ENCODE results near the gene TNRC6B. TPM values are rescaled to one million over a fixed set of nuclear protein-coding genes. Genes with fewer than 3 reads are reported as not detected.
A peak's percentile ranks its signal among the peaks of the same experiment; 100 is the strongest.

TNRC6B gene
- polyA plus RNA-seq, 3 donors = 11.9 to 14.6 (median 13.0) TPM

DNA sequence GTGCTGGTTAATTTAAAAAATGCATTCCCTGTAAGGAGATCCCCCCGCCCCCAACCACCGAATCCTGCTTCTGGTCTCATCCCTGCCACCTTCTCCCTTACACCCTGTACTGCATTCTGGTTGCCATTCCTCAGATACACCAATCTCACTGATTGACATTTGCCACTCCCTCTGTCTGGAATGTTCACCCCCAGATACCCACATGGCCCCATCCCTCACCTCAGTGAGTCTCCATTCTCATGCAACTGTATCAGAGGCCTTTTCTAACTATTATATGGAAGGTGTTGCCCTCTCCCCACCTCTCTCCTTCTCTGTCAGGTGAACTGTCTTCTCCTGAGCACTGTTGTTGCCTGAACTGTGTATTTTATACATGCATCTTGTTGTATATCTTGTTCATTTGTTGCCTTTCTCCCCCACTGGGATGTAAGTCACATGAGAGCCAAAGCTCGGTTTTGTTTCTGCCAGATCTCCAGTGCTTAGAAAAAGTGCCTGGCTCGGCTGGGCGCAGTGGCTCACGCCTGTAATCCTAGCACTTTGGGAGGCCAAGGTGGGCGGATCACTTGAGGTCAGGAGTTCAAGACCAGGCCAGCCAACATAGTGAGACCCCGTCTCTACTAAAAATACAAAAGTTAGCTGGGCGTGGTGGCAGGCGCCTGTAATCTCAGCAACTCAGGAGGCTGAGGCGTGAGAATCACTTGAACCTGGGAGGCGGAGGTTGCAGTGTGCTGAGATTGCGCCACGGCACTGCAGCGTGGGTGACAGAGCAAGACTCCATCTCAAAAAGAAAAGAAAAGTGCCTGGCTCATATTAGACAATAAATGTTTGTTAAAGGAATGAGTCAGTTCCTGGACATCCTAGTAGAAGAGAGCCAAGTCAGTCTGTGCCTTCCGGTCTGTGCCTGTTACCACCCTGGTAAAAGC, 61.0 kb downstream of the TNRC6B start:
- no peak for DNase-seq (ENCODE audit: low read depth in 3 of 3, low spot score in 2 of 3)

DNA sequence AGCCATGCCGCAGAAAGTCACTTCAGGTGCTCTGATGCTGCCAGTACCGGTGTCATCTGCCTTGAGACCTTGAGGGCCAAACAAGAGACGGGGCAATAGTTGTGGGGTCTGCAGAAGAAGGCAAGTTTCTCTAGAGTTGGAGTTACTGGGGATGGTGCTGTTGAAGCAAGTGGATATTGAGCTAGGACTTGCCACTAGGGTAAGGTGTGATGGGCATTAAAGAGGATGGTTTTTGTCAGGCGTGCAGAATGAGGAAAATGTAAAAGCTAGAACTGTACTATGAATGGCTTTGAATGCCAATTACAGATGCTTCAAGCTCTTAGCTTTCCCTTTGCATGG, 61.6 kb downstream of the TNRC6B start:
- no peak for DNase-seq (ENCODE audit: low read depth in 3 of 3, low spot score in 2 of 3)

DNA sequence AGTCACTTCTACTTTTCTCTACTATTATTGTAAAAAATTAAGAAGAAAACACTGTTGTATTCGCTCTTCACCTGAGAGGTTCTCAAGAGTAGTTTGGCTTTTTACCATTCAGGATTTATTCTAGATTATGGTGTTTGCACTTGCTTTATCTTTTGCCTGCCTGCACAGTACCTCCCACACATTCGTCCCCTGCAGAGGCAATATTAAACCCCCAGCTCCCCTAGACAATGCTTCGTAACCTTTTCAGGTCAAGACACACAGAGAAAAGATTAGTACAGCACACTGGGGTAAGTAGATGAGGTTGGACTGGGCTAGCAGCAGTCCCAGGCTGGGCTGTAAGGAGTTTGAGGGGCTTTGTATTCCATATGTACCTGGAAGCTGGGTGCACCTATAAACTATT, 62.4 kb downstream of the TNRC6B start:
- DNase-seq (ENCODE audit: low read depth in 3 of 3, low spot score in 2 of 3) = no peak

DNA sequence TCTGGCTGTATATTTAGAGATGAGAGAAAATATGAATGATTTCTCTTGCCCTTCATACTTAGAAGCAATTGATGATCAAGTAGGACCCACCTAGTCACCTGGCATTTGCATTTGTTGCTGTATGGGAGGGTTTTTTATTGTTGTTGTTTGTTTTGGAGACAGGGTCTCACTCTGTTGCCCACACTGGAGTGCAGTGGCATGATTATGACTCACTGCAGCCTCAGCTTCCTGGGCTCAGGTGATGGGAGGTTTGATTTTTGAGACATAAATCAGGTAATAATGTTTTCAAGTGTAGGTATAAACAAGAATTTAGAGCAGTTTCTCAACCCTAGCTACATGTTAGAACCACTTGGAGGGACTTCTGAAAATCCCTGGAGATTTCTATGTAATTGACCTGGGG, 63.0 kb downstream of the TNRC6B start:
- DNase-seq (ENCODE audit: low read depth in 3 of 3, low spot score in 2 of 3) = no peak

DNA sequence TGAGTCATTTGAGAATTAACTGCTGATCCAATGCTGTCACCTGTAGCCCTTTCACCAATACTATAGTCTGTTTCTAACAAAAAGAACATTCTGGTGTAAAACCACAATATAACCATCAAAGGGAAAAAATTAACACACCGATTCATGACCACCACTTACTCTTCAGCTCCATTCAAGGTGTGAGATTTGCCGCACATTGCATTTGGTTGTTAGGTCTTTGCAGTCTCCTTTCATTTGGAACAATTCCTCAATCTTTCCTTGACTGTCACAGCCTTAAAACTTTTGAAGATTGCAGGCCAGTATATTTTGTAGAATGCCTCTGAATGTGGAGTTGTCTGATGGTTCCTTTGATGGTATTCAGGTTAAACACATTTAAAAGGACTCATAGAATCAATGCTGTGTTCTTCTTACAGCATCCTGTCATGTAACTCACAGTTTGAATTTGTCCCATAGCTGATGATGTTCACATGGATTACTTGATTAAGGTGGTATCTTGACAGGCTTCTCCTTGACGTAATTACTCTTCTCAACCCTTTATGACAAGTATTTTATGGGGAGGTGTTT, 63.6 kb downstream of the TNRC6B start:
- DNase-seq (ENCODE audit: low read depth in 3 of 3, low spot score in 2 of 3) = no peak

DNA sequence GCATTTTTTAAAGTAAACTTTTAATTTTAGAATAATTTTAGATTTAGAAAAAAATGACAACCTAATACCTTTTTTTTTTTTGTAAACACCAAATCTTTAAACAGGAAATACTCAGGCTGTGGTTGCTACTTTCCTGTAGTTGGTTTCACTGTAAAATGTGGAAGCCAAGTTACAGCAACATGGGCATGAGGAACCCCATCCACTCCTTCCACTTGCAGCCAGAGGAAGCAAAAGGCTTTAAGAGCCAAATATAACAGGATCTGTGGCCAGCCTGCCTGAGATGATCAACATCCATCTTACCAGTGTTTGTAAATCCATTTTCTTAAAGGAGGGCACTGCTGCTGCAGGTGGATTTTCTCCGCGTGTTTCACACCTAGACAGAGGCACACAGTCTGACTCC, 66.2 kb downstream of the TNRC6B start:
- no peak for DNase-seq (ENCODE audit: low read depth in 3 of 3, low spot score in 2 of 3)

DNA sequence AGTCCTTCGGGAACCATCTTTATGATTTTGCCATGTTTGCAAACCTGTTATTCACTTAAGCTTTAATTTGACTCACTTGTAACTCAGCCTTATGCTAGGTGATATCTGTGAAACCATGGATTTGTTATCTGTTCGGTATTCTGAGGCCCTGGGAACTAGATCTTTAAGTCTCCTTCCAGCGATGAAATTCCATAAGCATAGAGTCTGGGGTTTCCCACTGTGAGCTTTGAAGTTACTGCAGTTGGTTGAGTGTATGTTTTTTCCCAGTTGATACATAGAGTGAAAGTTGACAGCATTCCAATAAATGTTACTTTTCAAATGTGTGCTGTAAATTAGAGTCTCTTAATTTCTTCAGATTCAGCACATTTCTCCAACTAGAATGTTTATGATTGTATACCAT, 66.9 kb downstream of the TNRC6B start:
- DNase-seq (ENCODE audit: low read depth in 3 of 3, low spot score in 2 of 3) = no peak

DNA sequence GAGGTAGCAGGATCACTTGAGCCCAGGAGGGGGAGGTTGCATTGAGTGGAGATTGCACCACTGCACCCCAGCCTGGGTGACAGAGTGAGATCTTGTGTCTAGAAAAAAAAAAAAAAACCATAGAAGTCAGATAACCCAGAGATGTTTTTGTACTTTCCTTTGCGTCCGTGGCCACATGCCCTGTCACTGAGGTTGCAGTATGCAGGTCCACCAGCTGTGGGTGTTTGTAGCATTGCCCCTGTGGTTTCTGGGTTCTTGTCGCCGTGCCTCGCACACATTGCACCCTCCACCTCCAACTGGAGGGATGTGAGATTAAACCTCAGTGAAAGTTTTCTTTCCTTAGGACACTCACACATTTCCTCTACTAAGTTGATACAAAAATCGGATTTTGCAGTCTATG, 70.3 kb downstream of the TNRC6B start:
- DNase-seq (ENCODE audit: low read depth in 3 of 3, low spot score in 2 of 3) = no peak

DNA sequence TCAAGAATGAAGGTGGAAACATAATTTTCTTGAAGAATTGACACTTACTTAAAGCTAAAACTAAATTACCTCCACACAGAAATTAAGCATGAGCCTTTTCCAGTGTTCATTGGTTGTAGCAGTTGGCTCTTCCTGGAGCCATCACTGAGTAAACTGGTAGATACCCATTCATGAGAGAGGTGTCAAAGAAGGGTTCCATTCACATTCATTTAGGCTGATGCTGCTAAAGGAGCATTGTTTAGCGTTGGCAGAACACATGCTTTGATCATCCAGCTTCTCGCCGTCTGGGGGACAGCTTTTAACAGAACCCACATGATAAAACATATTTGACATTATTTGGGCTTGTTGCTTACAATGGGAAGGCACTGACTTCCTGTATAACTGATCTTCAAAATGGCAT, 71.6 kb downstream of the TNRC6B start:
- no peak for DNase-seq (ENCODE audit: low read depth in 3 of 3, low spot score in 2 of 3)

DNA sequence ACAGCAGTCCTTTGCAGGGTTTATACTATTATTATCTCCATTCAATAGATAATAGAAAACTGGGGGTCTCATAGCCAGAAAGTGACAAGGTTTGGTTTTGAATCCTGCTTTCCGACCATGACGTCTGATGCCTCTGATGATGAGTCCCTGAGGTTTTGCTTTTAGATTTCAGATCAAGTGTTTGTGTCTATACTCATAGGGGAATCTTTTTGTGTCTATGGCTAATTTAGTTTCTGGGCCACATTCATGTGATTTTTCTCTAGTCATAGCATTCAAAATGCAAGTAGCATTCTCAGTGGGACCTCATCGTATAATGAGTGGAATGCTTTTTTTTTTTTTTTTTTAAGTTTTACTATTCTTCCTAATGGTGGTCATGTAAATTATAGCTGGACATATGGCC, 72.9 kb downstream of the TNRC6B start:
- no peak for DNase-seq (ENCODE audit: low read depth in 3 of 3, low spot score in 2 of 3)

DNA sequence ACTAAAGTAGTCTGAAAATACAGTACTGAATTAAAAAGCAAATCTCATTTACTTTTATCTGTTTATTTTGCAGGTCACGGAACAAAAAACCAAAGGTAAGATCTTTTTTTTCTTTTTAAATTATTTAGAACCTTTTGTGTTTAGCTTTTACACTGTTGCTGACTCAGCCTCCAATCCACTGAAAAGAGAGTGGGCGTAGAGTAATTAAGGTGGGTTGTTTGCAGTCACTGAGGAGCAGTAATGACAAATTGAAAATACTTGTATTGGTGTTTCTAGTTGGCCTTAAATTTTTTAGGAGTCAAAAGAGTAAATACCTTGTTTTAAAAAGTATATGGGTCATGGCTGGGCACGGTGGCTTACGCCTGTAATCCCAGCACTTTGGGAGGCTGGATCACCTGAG, 73.4 kb downstream of the TNRC6B start:
- DNase-seq (ENCODE audit: low read depth in 3 of 3, low spot score in 2 of 3) = no peak

DNA sequence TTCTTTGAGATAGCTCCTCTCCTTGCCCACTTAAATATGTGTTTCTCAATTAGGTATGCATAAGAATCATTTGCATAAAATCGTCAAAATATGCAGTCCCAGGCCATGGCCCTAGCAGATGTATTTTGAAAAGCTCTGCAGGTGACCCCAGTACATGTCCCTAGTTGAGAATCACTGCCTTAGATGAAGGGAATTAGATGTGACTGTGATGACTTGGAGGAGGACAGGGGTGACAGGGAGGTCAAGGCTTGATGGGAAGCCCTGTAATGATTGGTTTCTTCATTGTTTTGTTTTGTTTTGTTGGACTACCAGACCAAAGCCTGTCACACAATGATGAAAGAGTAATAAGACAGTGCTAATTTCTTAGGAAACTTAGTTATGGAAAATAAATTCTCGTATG, 74.4 kb downstream of the TNRC6B start:
- DNase-seq (ENCODE audit: low read depth in 3 of 3, low spot score in 2 of 3) = no peak

DNA sequence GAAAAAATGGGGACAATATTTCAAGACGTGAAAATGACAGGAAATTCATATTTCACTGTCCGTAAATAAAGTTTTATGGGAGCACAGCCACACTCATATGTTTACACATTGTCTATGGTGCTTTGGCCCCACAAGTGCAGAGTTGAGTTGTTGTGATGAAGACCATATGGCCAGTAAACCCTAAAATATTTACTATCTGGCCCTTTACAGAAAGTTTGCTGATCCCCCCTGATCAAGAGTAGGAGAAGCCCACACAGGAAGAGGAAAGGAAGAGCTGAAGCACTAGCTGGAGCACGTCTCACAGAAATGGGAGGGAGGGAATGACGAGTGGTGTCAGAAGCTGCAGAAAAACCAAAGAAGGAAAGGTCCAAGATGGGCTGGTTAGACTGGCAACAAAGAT, 78.8 kb downstream of the TNRC6B start:
- peak; percentile 21 to 38 (median 23) for DNase-seq (ENCODE audit: low read depth in 3 of 3, low spot score in 2 of 3)

DNA sequence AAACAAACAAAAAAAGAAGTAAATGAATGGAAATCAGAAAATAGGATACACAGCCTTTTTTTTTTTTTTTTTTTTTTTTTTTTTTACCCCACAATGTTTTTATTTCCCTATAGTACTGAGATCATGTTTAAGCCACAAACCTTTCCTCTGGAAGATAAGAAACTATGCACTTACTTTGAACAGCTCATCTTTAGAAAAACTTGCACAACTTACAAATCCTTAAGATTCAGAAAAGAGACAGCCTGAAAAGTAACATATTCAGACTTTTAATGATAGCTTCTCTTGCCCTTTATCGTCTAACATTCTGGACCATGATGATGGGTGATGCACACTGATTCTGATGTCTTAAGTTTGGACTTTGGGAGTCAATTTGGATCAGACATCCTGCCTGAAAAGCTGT, 80.3 kb downstream of the TNRC6B start:
- no peak for DNase-seq (ENCODE audit: low read depth in 3 of 3, low spot score in 2 of 3)

DNA sequence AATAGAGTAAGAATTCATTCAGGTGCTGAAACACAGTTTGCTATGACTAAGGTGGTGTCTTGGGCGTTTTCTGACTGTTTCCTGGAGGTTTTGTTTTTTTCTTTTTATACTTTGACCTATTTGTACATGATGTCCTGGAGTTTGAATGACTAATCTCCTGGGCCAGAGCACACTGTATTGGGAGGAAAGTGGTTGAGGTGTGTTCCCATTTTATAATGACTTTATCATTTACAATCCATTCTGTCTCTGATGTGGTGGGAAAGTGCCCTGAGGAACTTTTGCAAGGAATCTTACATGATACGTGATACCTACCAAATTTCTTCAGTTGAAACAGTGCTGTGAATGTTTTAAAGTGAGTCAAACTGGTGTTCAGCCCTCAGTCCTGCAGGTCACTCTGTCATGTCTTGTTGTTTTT, 80.8 kb downstream of the TNRC6B start:
- DNase-seq (ENCODE audit: low read depth in 3 of 3, low spot score in 2 of 3) = no peak

DNA sequence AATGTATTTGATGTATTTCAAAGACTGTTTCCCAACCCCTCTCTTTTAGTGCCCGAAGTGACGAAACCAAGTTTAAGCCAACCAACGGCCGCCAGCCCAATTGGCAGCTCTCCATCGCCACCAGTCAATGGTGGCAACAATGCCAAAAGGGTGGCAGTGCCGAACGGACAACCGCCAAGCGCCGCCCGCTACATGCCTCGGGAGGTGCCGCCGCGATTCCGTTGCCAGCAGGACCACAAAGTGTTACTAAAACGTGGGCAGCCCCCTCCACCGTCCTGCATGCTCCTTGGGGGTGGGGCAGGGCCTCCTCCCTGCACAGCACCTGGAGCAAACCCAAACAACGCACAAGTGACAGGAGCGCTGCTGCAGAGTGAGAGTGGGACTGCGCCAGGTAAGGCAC, 84.1 kb downstream of the TNRC6B start:
- no peak for DNase-seq (ENCODE audit: low read depth in 3 of 3, low spot score in 2 of 3)

DNA sequence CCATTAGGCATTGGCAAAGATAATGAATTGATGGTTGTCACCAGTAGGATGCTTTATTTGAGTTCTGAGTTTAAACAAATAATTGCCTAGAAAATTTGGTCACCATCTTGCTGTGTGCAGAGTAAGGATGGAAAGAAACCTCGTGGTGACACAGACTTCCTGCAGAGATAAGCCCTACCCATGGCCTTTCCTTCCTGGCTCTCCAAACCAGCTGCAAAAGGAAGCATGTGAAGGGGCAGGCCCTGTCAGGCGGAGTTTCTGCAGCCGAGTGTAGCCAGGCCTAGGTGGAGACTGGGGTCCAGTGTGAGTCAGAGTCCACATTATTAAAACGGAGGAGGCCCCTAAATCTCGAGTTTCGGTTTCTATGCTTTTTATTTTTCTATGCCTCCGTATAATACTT, 85.5 kb downstream of the TNRC6B start:
- DNase-seq (ENCODE audit: low read depth in 3 of 3, low spot score in 2 of 3) = no peak

DNA sequence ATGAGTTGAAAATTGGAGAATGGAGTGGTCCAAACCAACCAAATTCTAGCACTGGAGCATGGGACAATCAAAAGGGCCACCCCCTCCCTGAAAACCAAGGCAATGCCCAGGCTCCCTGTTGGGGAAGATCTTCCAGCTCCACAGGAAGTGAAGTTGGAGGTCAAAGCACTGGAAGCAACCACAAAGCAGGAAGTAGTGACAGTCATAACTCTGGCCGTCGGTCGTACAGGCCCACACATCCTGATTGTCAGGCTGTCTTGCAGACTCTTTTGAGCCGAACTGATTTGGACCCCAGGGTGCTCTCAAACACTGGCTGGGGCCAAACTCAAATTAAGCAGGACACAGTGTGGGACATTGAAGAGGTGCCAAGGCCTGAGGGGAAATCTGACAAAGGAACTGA, 88.1 kb downstream of the TNRC6B start:
- no peak for DNase-seq (ENCODE audit: low read depth in 3 of 3, low spot score in 2 of 3)

DNA sequence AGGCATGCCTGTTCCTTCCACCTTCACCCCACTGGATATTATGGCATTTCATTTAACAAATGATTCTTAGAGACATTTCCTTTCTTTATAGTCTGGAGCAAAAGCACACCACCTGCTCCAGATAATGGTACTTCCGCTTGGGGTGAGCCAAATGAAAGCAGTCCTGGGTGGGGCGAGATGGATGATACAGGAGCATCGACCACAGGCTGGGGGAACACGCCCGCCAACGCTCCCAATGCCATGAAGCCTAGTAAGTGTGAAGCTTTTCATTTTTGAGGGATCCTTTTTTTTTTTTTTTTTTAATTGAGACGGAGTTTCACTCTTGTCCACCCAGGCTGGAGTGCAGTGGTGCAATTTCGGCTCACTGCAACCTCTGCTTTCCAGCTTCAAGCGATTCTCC, 92.3 kb downstream of the TNRC6B start:
- DNase-seq (ENCODE audit: low read depth in 3 of 3, low spot score in 2 of 3) = no peak

DNA sequence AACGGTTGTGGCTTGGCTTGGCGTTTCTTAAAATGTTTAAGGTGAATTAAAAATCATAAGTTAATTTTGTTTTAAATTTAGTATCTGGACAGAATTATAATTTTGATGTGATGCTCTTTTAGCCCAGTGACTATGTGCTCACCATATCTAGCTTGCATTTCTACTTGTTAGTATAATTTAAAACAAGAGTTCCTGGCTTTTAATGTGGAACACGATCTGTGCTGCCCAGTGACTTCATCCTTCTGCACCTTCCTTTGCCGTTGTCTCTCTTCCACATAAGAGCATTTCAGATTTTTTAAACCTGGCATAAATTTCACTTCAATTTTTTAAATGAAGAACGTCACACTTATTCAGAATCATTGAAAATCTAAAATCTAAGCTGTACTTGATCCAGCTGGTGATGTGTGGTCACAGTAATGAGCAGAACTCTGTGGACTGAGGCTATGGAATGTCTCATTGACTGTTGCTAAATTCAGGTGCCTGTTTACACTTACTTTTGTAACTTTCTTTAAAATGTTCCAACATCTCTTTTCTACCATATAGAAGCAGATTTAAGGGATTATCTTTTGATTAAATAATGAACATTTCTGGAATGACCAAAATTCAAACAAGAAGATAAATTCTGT, 93.1 kb downstream of the TNRC6B start:
- no peak for DNase-seq (ENCODE audit: low read depth in 3 of 3, low spot score in 2 of 3)

DNA sequence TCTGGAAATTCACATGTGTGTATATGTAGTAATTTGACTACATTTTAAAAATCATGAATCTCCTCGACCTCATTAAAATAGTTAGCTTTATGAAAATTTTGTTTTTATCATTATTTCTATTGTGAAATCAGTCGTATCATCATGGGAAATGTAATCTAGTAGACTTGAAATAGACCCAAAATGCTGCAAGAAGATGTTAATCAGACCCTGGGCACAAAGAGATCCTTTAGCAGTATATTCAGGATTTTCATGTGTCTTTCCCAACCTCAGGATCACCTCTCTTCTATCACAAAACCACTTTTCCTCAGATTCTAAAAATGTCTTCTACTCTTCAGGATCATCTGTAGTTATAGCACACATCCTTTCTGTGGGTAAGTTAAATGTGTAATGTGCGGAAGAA, 93.7 kb downstream of the TNRC6B start:
- no peak for DNase-seq (ENCODE audit: low read depth in 3 of 3, low spot score in 2 of 3)

DNA sequence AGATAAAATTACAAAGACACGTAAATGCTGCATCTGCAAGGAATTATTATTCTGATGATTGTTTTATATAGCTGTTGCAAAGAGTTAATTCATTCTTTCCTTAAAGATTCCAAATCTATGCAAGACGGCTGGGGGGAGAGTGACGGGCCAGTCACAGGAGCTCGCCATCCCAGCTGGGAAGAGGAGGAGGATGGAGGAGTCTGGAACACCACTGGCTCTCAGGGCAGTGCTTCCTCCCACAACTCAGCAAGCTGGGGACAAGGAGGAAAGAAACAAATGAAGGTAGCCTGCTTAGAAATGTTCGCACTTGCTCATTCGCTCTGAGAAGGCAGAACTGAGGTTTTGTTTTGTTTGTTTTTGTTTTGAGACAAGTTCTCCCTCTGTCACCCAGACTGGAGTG, 95.6 kb downstream of the TNRC6B start:
- no peak for DNase-seq (ENCODE audit: low read depth in 3 of 3, low spot score in 2 of 3)
